ENCODE data around the gene VCP.

VCP gene

GRCh38 chr9:35079041-35079425, 6.6 kb upstream of the VCP start:
- TF ChIP-seq MAX (IDR thresholded peaks at IDR 0.05; ENCODE audit: low read depth, low read length) (no peak), POLR2A (IDR thresholded peaks at IDR 0.05; ENCODE audit: extremely low read depth, insufficient read length) (no peak), MYC (IDR thresholded peaks at IDR 0.05; ENCODE audit: low read depth, low read length) (no peak)
- TF ChIP-seq, protein P1, sequence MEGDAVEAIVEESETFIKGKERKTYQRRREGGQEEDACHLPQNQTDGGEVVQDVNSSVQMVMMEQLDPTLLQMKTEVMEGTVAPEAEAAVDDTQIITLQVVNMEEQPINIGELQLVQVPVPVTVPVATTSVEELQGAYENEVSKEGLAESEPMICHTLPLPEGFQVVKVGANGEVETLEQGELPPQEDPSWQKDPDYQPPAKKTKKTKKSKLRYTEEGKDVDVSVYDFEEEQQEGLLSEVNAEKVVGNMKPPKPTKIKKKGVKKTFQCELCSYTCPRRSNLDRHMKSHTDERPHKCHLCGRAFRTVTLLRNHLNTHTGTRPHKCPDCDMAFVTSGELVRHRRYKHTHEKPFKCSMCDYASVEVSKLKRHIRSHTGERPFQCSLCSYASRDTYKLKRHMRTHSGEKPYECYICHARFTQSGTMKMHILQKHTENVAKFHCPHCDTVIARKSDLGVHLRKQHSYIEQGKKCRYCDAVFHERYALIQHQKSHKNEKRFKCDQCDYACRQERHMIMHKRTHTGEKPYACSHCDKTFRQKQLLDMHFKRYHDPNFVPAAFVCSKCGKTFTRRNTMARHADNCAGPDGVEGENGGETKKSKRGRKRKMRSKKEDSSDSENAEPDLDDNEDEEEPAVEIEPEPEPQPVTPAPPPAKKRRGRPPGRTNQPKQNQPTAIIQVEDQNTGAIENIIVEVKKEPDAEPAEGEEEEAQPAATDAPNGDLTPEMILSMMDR (IDR thresholded peaks at IDR 0.05; ENCODE audit: low read depth, low read length) = no peak
- DNase-seq (ENCODE audit: low read depth) = peak; percentile 46
- peak overlapping the region; percentile 96 for H3K4me3 ChIP-seq (ENCODE audit: low read depth, low read length)

DNA sequence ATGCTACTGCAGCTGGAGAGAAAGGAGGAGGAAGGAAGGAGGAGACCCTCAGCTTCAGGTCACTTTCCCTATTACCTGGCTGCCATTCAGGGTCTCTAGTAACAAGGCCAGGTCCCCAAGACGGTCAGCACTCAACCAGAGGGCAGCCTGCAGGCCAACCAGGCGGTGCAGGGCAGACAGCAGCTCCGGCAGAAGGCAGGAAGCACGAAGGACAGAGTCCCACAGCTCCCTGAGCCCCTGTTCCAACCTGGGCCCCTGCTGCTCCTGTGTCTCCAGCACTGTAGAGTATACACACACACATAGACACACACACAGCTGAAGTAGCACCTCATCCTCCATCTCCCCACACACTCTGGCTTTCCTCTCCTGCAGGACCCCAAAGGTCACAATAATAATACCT, 5.6 kb upstream of the VCP start:
- peak overlapping the region; percentile 96 for H3K4me3 ChIP-seq (ENCODE audit: low read depth, low read length)
- DNase-seq (ENCODE audit: low read depth) = no peak
- no peak for TF ChIP-seq MYC (IDR thresholded peaks at IDR 0.05; ENCODE audit: low read depth, low read length)
- TF ChIP-seq, protein P1 (IDR thresholded peaks at IDR 0.05; ENCODE audit: low read depth, low read length) = no peak
- no peak for TF ChIP-seq MAX (IDR thresholded peaks at IDR 0.05; ENCODE audit: low read depth, low read length)
- no peak for TF ChIP-seq POLR2A (IDR thresholded peaks at IDR 0.05; ENCODE audit: extremely low read depth, insufficient read length)

DNA sequence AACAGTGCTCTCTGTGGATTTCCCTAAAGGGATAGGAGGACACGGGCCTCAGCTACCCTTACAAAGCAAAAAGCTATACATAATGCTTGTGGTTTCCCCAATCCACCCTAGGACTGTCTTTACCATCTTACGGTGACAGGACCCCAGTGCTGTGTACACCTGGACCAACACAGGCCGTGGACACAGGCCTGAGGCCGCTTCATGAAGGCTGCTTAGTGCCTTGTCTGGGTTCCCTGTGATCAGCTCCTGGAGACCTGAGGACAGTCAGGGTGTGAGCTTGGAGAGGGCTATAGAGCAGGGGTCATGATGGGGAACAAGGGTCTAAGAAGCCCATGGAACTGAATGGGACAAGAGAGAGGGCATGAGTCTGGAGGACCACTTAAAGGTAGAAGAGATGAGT, 4.4 kb upstream of the VCP start:
- no peak overlapping the region for H3K4me3 ChIP-seq (ENCODE audit: low read depth, low read length)
- DNase-seq (ENCODE audit: low read depth) = no peak
- TF ChIP-seq MYC (IDR thresholded peaks at IDR 0.05; ENCODE audit: low read depth, low read length) (no peak), POLR2A (IDR thresholded peaks at IDR 0.05; ENCODE audit: extremely low read depth, insufficient read length) (no peak), MAX (IDR thresholded peaks at IDR 0.05; ENCODE audit: low read depth, low read length) (no peak)
- TF ChIP-seq, protein P1 (IDR thresholded peaks at IDR 0.05; ENCODE audit: low read depth, low read length) = no peak

GRCh38 chr9:35075358-35075757, 2.9 kb upstream of the VCP start:
- no peak for DNase-seq (ENCODE audit: low read depth)
- no peak overlapping the region for H3K4me3 ChIP-seq (ENCODE audit: low read depth, low read length)
- TF ChIP-seq POLR2A (IDR thresholded peaks at IDR 0.05; ENCODE audit: extremely low read depth, insufficient read length) (no peak), MAX (IDR thresholded peaks at IDR 0.05; ENCODE audit: low read depth, low read length) (no peak), MYC (IDR thresholded peaks at IDR 0.05; ENCODE audit: low read depth, low read length) (no peak)
- TF ChIP-seq, protein P1 (IDR thresholded peaks at IDR 0.05; ENCODE audit: low read depth, low read length) = no peak

- DNase-seq (ENCODE audit: low read depth) = no peak
- H3K4me3 ChIP-seq (ENCODE audit: low read depth, low read length) = no peak overlapping the region
- no peak for TF ChIP-seq MYC (IDR thresholded peaks at IDR 0.05; ENCODE audit: low read depth, low read length)
- TF ChIP-seq POLR2A (IDR thresholded peaks at IDR 0.05; ENCODE audit: extremely low read depth, insufficient read length) = no peak
- no peak for TF ChIP-seq MAX (IDR thresholded peaks at IDR 0.05; ENCODE audit: low read depth, low read length)
- TF ChIP-seq, protein P1 (IDR thresholded peaks at IDR 0.05; ENCODE audit: low read depth, low read length) = no peak
Observed at GRCh38 chr9:35074791-35075190, 2.4 kb upstream of the VCP start.

DNA sequence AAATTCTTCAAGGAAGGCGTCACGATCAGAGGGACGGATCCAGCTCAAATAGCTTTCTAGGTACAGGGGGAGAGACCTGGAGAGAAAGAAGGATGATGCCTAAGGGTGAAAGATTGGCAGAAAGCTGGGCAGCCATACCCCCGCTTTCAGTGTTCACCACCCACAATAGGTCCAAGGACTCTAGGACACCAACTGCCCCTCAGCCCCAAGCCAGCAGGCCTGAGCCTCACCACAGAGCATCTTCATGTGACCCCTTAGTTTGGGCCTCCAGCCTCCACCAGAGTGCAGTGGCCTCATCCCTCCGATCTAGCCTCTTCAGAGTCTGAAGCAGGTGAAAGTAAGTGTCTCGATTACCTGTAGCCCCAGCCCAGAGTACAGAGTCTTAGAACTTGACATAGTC, 1.7 kb upstream of the VCP start:
- no peak overlapping the region for H3K4me3 ChIP-seq (ENCODE audit: low read depth, low read length)
- TF ChIP-seq MYC (IDR thresholded peaks at IDR 0.05; ENCODE audit: low read depth, low read length) (no peak), POLR2A (IDR thresholded peaks at IDR 0.05; ENCODE audit: extremely low read depth, insufficient read length) (no peak), MAX (IDR thresholded peaks at IDR 0.05; ENCODE audit: low read depth, low read length) (no peak)
- TF ChIP-seq, protein P1 (IDR thresholded peaks at IDR 0.05; ENCODE audit: low read depth, low read length) = no peak
- no peak for DNase-seq (ENCODE audit: low read depth)

Measured in NB4 (cell line).